Measurements from ENCODE around the gene AP5Z1. TPM values are rescaled to one million over a fixed set of nuclear protein-coding genes. Genes with fewer than 3 reads are reported as not detected.

AP5Z1 gene
- total RNA-seq, 2 experiments from 2014 or later, result 43.1 to 47.1 TPM

- Mint-ChIP-seq H3K36me3 (no peaks in the 10 kb centered on the region), H3K9me3 (no peaks in the 10 kb centered on the region), H3K27ac (no peak overlapping the region), H3K4me1 (no peaks in the 10 kb centered on the region), H3K4me3 (no peak overlapping the region), H3K27me3 (no peaks in the 10 kb centered on the region)
- DNase-seq, result no peak
Measured at GRCh38 chr7:4835398-4836205, 60.2 kb downstream of the AP5Z1 start.

DNA sequence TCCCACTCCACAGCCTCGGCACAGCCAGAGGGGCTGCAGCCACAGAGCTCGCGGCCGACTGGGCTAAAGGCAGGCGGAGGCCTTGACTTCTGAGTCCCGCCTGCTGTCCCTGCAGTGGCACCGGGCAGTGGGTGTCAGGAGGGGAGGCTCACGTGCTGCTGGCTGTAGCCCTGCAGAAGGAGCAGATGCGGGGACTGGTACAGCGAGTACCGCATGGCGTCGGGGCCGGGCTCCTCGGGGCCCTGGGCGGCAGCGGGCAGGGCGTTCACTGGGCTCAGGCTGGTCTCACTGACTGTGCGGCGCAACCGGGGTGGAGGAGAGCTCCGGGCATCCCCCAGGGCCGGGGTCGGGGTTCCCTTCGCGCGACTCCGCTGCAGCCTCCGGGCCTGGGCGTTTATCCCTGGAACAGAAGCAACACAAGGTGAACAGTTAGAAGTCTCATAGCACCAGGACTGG lies 60.8 kb downstream of the AP5Z1 start:
- no peaks in the 10 kb centered on the region for H3K4me1 Mint-ChIP-seq
- no peaks in the 10 kb centered on the region for H3K27me3 Mint-ChIP-seq
- no peaks in the 10 kb centered on the region for H3K36me3 Mint-ChIP-seq
- DNase-seq, result no peak
- H3K27ac Mint-ChIP-seq, result no peak overlapping the region
- H3K4me3 Mint-ChIP-seq, result no peak overlapping the region
- no peaks in the 10 kb centered on the region for H3K9me3 Mint-ChIP-seq

GRCh38 chr7:4837041-4837802 lies 61.8 kb downstream of the AP5Z1 start:
- Mint-ChIP-seq H3K36me3 (no peaks in the 10 kb centered on the region), H3K4me3 (no peak overlapping the region), H3K27me3 (no peaks in the 10 kb centered on the region), H3K27ac (no peak overlapping the region), H3K9me3 (no peaks in the 10 kb centered on the region), H3K4me1 (no peaks in the 10 kb centered on the region)
- DNase-seq, result no peak

DNA sequence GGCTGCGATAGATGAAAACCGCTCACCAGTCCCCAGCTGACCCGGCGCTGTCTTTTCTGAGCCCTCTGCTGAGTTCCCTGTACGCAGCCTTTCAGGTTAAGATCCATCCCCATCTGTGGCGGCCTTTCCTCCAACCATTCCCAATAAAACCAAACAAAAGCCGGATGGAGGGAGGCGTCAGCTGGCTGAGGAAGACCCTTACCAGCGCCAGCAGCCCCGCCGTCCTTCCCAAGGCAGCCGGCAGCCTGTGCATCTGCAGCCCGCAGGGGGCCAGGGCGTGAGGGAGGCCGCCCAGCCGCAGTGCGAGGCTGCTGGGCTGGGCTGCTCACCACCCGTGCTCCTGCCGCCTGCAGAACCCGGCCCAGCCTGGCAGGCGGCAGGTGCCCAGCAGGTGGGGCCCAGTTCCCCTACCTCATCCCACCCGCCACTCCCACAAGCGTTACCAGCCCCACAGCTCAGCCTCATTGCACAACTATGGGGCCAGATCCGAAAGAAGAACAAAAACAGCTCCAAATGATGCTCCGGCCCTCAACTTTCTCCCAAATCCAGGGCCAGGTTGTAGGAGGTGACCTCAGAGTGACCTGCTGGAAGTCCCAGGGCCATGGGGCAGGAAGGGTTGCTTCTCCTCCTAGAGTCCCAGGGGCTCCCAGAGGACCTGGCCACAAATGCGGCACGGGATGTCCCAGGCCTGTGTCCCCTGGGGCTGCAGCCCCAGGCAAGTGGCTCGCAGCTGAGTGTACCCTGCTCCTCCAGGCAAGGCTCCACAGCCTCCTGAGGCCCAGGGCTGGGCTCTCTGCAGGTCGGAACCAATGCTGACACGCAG lies 62.6 kb downstream of the AP5Z1 start:
- Mint-ChIP-seq H3K4me1 (no peaks in the 10 kb centered on the region), H3K9me3 (no peaks in the 10 kb centered on the region), H3K27me3 (no peaks in the 10 kb centered on the region), H3K27ac (no peak overlapping the region), H3K4me3 (no peak overlapping the region), H3K36me3 (no peaks in the 10 kb centered on the region)
- DNase-seq, result no peak

GRCh38 chr7:4838626-4839334 lies 63.4 kb downstream of the AP5Z1 start:
- H3K4me3 Mint-ChIP-seq, result no peak overlapping the region

DNA sequence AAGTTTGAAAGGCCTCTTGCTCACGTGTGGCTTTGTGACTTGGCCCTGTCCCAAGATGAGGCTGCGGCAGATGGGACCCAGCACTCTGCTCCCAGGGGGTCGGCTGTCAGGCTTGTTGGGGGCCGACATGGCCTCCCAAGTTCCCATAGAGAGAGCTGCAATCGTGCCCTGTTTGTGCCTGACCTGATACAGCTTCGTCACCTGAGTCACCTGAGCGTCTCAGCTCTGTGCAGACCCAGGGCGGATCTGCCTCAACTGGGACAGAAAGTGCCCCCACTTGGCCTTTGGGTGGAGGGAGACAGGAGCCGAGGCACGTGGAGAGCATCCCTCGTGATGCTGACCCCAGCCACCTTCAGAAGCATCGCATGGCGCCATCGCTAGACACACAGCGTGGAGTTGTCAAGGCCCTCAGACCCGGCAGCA lies 64.7 kb downstream of the AP5Z1 start:
- H3K9me3 Mint-ChIP-seq, result no peaks in the 10 kb centered on the region
- H3K4me1 Mint-ChIP-seq, result no peaks in the 10 kb centered on the region
- H3K4me3 Mint-ChIP-seq, result no peak overlapping the region
- no peaks in the 10 kb centered on the region for H3K36me3 Mint-ChIP-seq
- H3K27me3 Mint-ChIP-seq, result peaks cover 16% of the 10 kb centered on the region
- no peak for DNase-seq
- no peak overlapping the region for H3K27ac Mint-ChIP-seq

More at GRCh38 chr7:4838626-4839334, 63.4 kb downstream of the AP5Z1 start:
- Mint-ChIP-seq H3K27ac (no peak overlapping the region), H3K9me3 (no peaks in the 10 kb centered on the region), H3K27me3 (peaks cover 6% of the 10 kb centered on the region), H3K4me1 (no peaks in the 10 kb centered on the region), H3K36me3 (no peaks in the 10 kb centered on the region)
- no peak for DNase-seq

Other genes with a start within 250 kb of the AP5Z1 start
- gene FOXK1, start 93.3 kb upstream of the AP5Z1 start, total RNA-seq, result 10 to 100 TPM; 38.1 to 38.2 TPM
- under 1 TPM in 1 of 2 experiments, not detected in 1; 0.04 TPM for gene PAPOLB, start 86.4 kb downstream of the AP5Z1 start, total RNA-seq
- under 1 TPM; 0.58 to 0.92 TPM for gene RADIL, start 108.1 kb downstream of the AP5Z1 start, total RNA-seq
- gene MMD2, start 183.6 kb downstream of the AP5Z1 start, total RNA-seq, result not detected